Mucosa of descending colon (tissue), 3 donors: ENCODE results near the gene TESPA1. TPM values are rescaled to one million over a fixed set of nuclear protein-coding genes. Genes with fewer than 3 reads are reported as not detected.
A peak's percentile ranks its signal among the peaks of the same experiment; 100 is the strongest.

ENCODE experiments used
- ATAC-seq: fragments of 200-7000 bp; cut with Tn5 transposase; one replicate; pipeline ENCODE4 v1.9.1; 2020; ENCODE audit warnings: mild to moderate bottlenecking, moderate library complexity
- DNase-seq, 3 donors: peaks; one replicate each; pipeline ENCODE4 v3.0.0-alpha.2; 2020
- H3K36me3 ChIP-seq: fragments of 200-600 bp; one replicate; pipeline ENCODE4 v1.8.0; 2021; ENCODE audit warnings: low read depth, mild to moderate bottlenecking
- H3K4me1 ChIP-seq: fragments of 200-600 bp; one replicate; pipeline ENCODE4 v1.8.0; 2021; ENCODE audit warnings: low read depth, mild to moderate bottlenecking
- H3K4me3 ChIP-seq: fragments of 200-600 bp; one replicate; pipeline ENCODE4 v1.8.0; 2021; ENCODE audit warnings: mild to moderate bottlenecking
- H3K9me3 ChIP-seq: fragments of 200-600 bp; one replicate; pipeline ENCODE4 v1.8.0; 2021; ENCODE audit warnings: mild to moderate bottlenecking
- intact Hi-C, 2 donors: fragments of 100-400 bp; cut with DNase I in 1 of 2; cut with micrococcal nuclease in 1 of 2; formaldehyde crosslinking; loops; one replicate each; pipeline versions ENCODE4 v1.11.0 to v1.11.1; 2022; cut with DNase I, micrococcal nuclease
- total RNA-seq, 3 donors: library from RNA; stranded (reverse); fragmentation: NEBNext Ultra II Directional in 2 of 3; extraction: Animal tissue kit (Norgen Biotek cat#: 25700) in 2 of 3; gene quantifications; one replicate each; pipeline versions ENCODE4 v1.2.1 to v1.2.4, GENCODE V29; 2021 to 2023
- TF ChIP-seq, protein P1 (sequence below): fragments of 200-600 bp; IDR thresholded peaks from one replicate; pipeline ENCODE4 v1.8.0; 2022; ENCODE audit warnings: antibody characterized with exemption, mild to moderate bottlenecking
- donor health status: DM: no; HTN: no; CAD: no; lungs with moderate emphysema.
- donor health status: DM: no; HTN: no; CAD: no.
- donor health status: DM: no; HTN: yes; CAD: no.

TESPA1 gene
- total RNA-seq, 3 donors from 2014 or later, result 0.75 to 2.7 (median 1.7) TPM

DNA sequence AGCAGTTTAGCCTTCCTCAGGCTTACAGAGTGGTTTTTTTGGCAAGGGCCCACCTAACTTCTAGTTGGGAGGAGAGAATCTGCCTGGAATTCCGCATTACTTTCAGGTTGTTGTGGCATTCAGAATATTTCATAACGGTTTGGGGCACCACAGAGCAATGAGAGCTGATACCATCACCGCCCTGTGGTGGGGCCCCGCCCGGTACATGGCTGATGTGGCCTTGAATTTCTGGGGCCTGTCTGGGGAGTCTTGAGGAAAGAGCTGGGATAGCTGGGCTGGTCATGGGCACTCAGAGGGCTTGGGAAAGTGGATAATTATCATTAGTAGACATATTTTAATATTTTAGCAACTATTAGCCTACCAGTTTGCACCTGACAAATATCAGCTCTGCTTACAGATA is 4.2 kb downstream of the TESPA1 start:
- TF ChIP-seq, protein P1, sequence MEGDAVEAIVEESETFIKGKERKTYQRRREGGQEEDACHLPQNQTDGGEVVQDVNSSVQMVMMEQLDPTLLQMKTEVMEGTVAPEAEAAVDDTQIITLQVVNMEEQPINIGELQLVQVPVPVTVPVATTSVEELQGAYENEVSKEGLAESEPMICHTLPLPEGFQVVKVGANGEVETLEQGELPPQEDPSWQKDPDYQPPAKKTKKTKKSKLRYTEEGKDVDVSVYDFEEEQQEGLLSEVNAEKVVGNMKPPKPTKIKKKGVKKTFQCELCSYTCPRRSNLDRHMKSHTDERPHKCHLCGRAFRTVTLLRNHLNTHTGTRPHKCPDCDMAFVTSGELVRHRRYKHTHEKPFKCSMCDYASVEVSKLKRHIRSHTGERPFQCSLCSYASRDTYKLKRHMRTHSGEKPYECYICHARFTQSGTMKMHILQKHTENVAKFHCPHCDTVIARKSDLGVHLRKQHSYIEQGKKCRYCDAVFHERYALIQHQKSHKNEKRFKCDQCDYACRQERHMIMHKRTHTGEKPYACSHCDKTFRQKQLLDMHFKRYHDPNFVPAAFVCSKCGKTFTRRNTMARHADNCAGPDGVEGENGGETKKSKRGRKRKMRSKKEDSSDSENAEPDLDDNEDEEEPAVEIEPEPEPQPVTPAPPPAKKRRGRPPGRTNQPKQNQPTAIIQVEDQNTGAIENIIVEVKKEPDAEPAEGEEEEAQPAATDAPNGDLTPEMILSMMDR, result no peak
- DNase-seq (peak in 1 of 3 donors; percentile 27), ATAC-seq (no peak)
- Histone ChIP-seq H3K4me3 (no peak overlapping the region), H3K36me3 (no peaks in the 10 kb centered on the region), H3K4me1 (no peaks in the 10 kb centered on the region), H3K9me3 (no peaks in the 10 kb centered on the region)
- intact Hi-C loops, result no loop called here

DNA sequence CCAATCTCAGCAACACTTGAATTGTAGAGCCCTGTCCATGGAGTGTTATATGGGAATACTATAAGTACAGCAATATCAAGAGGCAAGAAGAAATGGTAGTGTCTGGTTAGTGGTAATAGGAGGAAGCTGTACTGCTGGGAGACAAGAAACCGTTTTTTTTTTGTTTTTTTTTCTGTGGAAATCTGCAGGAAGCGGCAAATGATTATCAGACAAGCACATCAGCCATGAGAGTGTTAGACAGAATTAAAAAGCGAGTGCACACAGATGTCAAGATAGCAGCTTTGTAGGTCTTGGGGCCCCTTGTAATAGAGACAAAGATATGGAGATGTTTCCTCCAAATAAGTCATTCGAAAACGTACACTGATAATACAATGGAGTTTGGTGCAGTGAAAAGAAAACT is 6.7 kb downstream of the TESPA1 start:
- DNase-seq, result no peak
- H3K4me3 ChIP-seq, result no peak overlapping the region
- H3K4me1 ChIP-seq, result no peaks in the 10 kb centered on the region
- TF ChIP-seq, protein P1, result no peak
- no peak for ATAC-seq
- intact Hi-C loops, result no loop called here
- no peaks in the 10 kb centered on the region for H3K36me3 ChIP-seq
- H3K9me3 ChIP-seq, result no peaks in the 10 kb centered on the region

DNA sequence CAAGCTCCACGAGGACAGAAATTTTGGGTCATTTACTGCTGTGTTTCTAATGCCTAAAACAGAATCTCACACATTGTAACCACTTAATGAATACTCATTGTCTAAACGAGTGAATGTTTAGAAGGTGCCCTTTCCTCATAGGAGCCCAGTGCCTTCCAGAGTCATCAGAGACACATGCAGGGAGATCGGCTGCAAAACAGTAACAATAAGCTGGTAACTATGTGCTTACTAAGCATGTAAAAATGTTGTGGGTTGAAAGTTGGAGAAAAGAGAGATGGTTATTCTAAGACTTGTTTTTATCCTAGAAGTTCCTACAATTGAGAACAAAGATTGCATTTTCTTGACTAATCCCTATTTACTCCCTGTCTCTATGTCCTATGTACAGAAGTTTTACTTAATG is 7.4 kb downstream of the TESPA1 start:
- TF ChIP-seq, protein P1, result no peak
- H3K4me1 ChIP-seq, result no peaks in the 10 kb centered on the region
- no peak for ATAC-seq
- no peaks in the 10 kb centered on the region for H3K9me3 ChIP-seq
- no peak for DNase-seq
- H3K36me3 ChIP-seq, result no peaks in the 10 kb centered on the region
- intact Hi-C loops, result no loop called here
- no peak overlapping the region for H3K4me3 ChIP-seq

DNA sequence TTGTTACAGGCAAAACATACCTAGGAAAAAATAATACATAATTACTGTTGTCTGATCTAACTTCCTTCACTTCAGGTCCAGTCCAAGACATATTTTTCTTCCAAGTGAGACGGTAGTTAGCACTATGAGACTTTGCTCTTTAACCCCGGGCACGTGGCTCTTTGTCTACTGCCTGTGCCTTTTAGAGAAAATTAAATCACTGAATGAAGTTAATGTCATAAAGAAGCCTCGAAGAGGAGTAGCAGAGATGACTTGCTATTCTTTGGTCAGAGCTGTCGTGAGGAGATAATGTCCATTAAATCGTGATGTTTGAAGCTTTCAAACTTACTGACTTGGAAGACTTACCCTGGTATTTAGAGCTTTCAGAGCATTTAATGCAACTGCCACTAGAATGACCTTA is 8.7 kb downstream of the TESPA1 start:
- no peak for ATAC-seq
- Histone ChIP-seq H3K4me3 (no peak overlapping the region), H3K9me3 (no peaks in the 10 kb centered on the region), H3K4me1 (no peaks in the 10 kb centered on the region), H3K36me3 (no peaks in the 10 kb centered on the region)
- TF ChIP-seq, protein P1, result no peak
- DNase-seq, result no peak
- intact Hi-C loops, result no loop called here

DNA sequence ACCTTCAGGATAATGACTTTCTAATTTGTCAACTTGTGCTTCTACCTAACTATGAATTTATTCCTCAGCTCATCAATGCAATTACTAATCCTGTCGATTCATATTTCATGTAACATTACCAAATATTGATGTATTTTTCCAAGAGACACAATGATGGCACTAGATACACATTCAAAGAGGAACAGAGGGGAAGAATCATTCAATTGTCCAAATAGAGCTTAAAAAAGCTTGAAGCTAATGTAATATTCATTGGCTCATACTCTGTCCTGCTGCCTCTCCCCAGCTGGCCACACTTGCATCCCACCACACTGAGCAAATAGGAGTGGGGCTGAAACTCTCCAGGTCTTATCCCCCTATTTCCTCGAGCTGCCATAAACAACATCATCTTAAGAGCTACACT is 9.3 kb downstream of the TESPA1 start:
- TF ChIP-seq, protein P1, result no peak
- DNase-seq, result no peak
- no peak for ATAC-seq
- intact Hi-C loops, result no loop called here
- H3K9me3 ChIP-seq, result no peaks in the 10 kb centered on the region
- no peak overlapping the region for H3K4me3 ChIP-seq
- H3K36me3 ChIP-seq, result no peaks in the 10 kb centered on the region
- no peaks in the 10 kb centered on the region for H3K4me1 ChIP-seq

DNA sequence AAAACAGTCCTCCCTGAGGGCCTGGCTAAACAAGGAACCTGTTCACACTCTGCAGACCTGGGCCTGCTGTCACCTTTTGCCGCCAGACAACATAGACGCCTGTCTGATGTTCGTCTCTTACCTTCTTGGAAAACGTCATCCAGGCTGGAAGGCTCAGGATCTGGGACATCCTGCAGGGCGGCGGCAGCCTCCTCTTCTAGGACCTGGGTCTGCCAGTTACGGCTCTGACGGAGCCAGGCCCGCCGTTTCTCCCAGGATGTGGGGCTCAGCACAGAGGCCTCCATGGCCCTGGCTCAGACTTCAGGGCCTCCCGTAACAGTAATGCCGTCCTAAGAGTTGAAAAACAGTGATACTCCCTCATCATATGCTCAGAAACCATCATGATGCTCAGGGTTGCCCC is 10.3 kb downstream of the TESPA1 start:
- Histone ChIP-seq H3K9me3 (no peaks in the 10 kb centered on the region), H3K4me1 (no peaks in the 10 kb centered on the region), H3K36me3 (no peaks in the 10 kb centered on the region), H3K4me3 (no peak overlapping the region)
- intact Hi-C loops, result no loop called here
- ATAC-seq (no peak), DNase-seq (peak in 1 of 3 donors; percentile 46)
- TF ChIP-seq, protein P1, result no peak
